Brain pericyte (primary cell): ENCODE measurements around the gene RAD54L2.
"Not testable (repeated sequence)": the region's sequence is repeated elsewhere in the genome, so short reads cannot be mapped to it uniquely, and the experiment has no call there.

Experiments
- DNase-seq: peaks from one replicate; pipeline ENCODE4 v3.0.0-alpha.2; 2012; ENCODE audit warnings: low read depth, low spot score

RAD54L2 gene

GRCh38 chr3:51544011-51544775 is 5.7 kb downstream of the RAD54L2 start:
- DNase-seq, result no peak

GRCh38 chr3:51547274-51547673 is 8.8 kb downstream of the RAD54L2 start:
- no peak for DNase-seq

- DNase-seq, result no peak
Observed at GRCh38 chr3:51549311-51549710, 10.8 kb downstream of the RAD54L2 start.

GRCh38 chr3:51550080-51550819 is 11.7 kb downstream of the RAD54L2 start:
- DNase-seq, result no peak

- no peak for DNase-seq
Observed at GRCh38 chr3:51557993-51558392, 19.5 kb downstream of the RAD54L2 start.

GRCh38 chr3:51559411-51559888 is 20.9 kb downstream of the RAD54L2 start:
- peak; percentile 66 for DNase-seq

GRCh38 chr3:51559961-51560360 is 21.4 kb downstream of the RAD54L2 start:
- no peak for DNase-seq

- DNase-seq, result not testable (repeated sequence)
Observed at GRCh38 chr3:51562403-51562802, 23.9 kb downstream of the RAD54L2 start.

- DNase-seq, result no peak
Observed at GRCh38 chr3:51568036-51568435, 29.5 kb downstream of the RAD54L2 start.

GRCh38 chr3:51568996-51569395 is 30.5 kb downstream of the RAD54L2 start:
- no peak for DNase-seq

- DNase-seq, result no peak
Observed at GRCh38 chr3:51578238-51578637, 39.7 kb downstream of the RAD54L2 start.

GRCh38 chr3:51580418-51580817 is 41.9 kb downstream of the RAD54L2 start:
- DNase-seq, result no peak

- no peak for DNase-seq
Observed at GRCh38 chr3:51581524-51581923, 43.0 kb downstream of the RAD54L2 start.

GRCh38 chr3:51585197-51585596 is 46.7 kb downstream of the RAD54L2 start:
- DNase-seq, result no peak

GRCh38 chr3:51585871-51586270 is 47.4 kb downstream of the RAD54L2 start:
- DNase-seq, result no peak
